SH-SY5Y (cell line): ENCODE measurements around the gene TET2.

Experiments
- GATA2 ChIP-seq: IDR thresholded peaks from 2 replicates; pipeline ENCODE4 v1.6.1; 2011; ENCODE audit warnings: mild to moderate bottlenecking, low read depth, low read length
- GATA3 ChIP-seq: IDR thresholded peaks from 2 replicates; pipeline ENCODE4 v1.6.1; 2011; ENCODE audit warnings: low read depth, mild to moderate bottlenecking, low read length, moderate library complexity

DNA sequence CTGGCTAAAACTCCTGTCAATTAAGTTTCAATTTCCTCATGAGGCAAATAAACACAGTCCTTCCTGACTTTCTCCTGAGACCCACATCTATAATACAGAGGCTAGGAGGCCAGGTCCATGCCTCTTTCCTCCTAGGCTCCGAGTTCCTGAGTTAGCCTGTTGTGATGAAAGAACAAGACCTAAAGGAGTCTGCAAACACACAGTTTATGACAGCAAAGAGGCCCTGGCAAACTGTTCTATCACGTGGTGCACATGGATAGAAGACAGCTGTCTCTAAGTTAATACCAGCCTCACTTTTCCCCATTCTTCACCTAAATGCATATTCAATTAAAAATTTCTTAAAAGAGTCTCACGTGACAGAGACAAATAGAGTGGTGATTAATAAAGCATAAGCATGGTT is 145.2 kb downstream of the TET2 start:
- TF ChIP-seq GATA2 (no peak), GATA3 (no peak)
